HEK293 (cell line): Measurements from ENCODE around the gene SDF2L1.

Experiments used
- CTCF ChIP-seq: fragments of 450-650 bp; formaldehyde crosslinking; IDR thresholded peaks from 2 replicates; pipeline ENCODE4 v1.5.1; 2016; ENCODE audit warnings: missing biosample characterization, missing genetic modification characterization
- REST ChIP-seq: fragments of 450-650 bp; formaldehyde crosslinking; IDR thresholded peaks from 2 replicates; pipeline ENCODE4 v1.5.1; 2016; ENCODE audit warnings: missing biosample characterization, missing genetic modification characterization
- ZBTB20 ChIP-seq: fragments of 450-650 bp; formaldehyde crosslinking; IDR thresholded peaks from 2 replicates; pipeline ENCODE4 v1.5.1; 2016; ENCODE audit warnings: missing biosample characterization, missing genetic modification characterization
- ZBTB26 ChIP-seq: fragments of 450-650 bp; formaldehyde crosslinking; optimal IDR thresholded peaks from 2 replicates; pipeline ENCODE3; 2016; ENCODE audit warnings: missing biosample characterization, mild to moderate bottlenecking, missing genetic modification characterization
- ZEB2 ChIP-seq: fragments of 450-650 bp; formaldehyde crosslinking; IDR thresholded peaks from 2 replicates; pipeline ENCODE4 v1.5.1; 2016; ENCODE audit warnings: missing biosample characterization, missing genetic modification characterization
- ZNF121 ChIP-seq: fragments of 450-650 bp; formaldehyde crosslinking; IDR thresholded peaks from 2 replicates; pipeline ENCODE4 v1.5.1; 2016; ENCODE audit warnings: missing biosample characterization, missing genetic modification characterization
- ZNF530 ChIP-seq: fragments of 450-650 bp; formaldehyde crosslinking; IDR thresholded peaks from 2 replicates; pipeline ENCODE4 v1.5.1; 2016; ENCODE audit warnings: low read depth, missing biosample characterization, missing genetic modification characterization
- ZNF555 ChIP-seq: fragments of 450-650 bp; formaldehyde crosslinking; conservative IDR thresholded peaks from 2 replicates; pipeline ENCODE4 v1.5.1; 2017; ENCODE audit warnings: missing biosample characterization, mild to moderate bottlenecking, missing genetic modification characterization, inconsistent platforms
- ZNF777 ChIP-seq: fragments of 450-650 bp; formaldehyde crosslinking; IDR thresholded peaks from 2 replicates; pipeline ENCODE4 v1.5.1; 2017; ENCODE audit warnings: missing biosample characterization, missing genetic modification characterization, borderline replicate concordance
- TF ChIP-seq, protein P1 (sequence below): fragments of 450-650 bp; formaldehyde crosslinking; IDR thresholded peaks from 2 replicates; pipeline ENCODE4 v1.5.1; 2016; ENCODE audit warnings: missing biosample characterization, missing genetic modification characterization, low read depth

DNA sequence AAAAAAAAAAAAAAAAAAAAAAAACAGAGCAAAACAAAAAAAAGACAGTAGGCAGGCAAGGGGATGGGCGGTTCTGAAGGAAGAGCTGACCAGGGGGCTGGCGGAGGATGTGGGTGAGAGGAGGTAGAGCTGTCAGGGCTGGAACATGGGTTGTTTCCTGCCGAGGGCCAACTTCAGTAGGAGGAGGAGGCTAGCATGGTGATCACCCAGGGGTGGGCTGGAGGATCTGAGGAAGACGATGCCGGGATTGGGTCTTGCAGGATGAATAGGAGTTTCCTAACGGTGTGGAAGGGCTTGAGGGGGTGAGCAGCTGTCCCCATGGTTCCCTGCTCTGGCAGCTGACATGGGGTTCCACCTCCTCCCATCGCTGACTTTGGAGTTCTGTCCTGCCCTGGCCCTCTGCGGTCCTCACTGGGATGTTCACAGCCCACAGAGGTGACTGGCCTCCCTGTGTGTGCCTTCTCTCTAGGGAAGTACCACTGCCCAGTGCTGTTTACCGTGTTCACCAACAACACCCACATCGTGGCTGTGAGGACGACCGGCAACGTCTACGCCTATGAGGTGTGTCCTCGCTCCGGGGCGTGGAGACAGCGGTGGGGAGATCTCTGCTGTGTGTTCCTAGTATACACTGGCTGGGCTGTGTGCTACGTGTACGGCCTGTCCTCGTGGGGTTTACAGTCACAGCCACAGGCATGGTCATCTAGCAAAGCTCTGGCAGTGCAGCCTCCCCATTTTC is 38.9 kb downstream of the SDF2L1 start:
- no peak for TF ChIP-seq ZNF777 (tag by site-specific recombination)
- TF ChIP-seq CTCF = no peak
- no peak for TF ChIP-seq ZNF555
- TF ChIP-seq ZBTB20 (tag by site-specific recombination) = no peak
- TF ChIP-seq ZNF121 (tag by site-specific recombination) = no peak
- TF ChIP-seq REST = no peak
- no peak for TF ChIP-seq ZNF530 (tag by site-specific recombination)
- TF ChIP-seq ZBTB26 = no peak
- TF ChIP-seq, protein P1, sequence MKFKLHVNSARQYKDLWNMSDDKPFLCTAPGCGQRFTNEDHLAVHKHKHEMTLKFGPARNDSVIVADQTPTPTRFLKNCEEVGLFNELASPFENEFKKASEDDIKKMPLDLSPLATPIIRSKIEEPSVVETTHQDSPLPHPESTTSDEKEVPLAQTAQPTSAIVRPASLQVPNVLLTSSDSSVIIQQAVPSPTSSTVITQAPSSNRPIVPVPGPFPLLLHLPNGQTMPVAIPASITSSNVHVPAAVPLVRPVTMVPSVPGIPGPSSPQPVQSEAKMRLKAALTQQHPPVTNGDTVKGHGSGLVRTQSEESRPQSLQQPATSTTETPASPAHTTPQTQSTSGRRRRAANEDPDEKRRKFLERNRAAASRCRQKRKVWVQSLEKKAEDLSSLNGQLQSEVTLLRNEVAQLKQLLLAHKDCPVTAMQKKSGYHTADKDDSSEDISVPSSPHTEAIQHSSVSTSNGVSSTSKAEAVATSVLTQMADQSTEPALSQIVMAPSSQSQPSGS = no peak
- TF ChIP-seq ZEB2 (tag by site-specific recombination) = no peak
